ENCODE results near the gene RPL39.

GRCh38 chrX:119826399-119826959, 35.0 kb upstream of the RPL39 start:
- TF ChIP-seq CTCF (IDR thresholded peaks at IDR 0.05; ENCODE audit: poor library complexity, severe bottlenecking) (no peak), EP300 (conservative IDR thresholded peaks at IDR 0.05; ENCODE audit: poor library complexity, severe bottlenecking) (no peak), POLR2AphosphoS5 (IDR thresholded peaks at IDR 0.05) (no peak), REST (IDR thresholded peaks at IDR 0.05; ENCODE audit: borderline replicate concordance) (no peak), SMC3 (conservative IDR thresholded peaks at IDR 0.05; ENCODE audit: poor library complexity) (no peak)

Measured in neural cell (in vitro differentiated cells).